Dendritic cell treated with granulocyte-macrophage colony-stimulating factor and Interleukin-4, amounts not matched to agents 40 ng/mL and 50 ng/mL, for 4 days (primary cell): ENCODE measurements around the gene HEATR3.
A peak's percentile ranks its signal among the peaks of the same experiment; 100 is the strongest.

Experiments used
- H3K27ac Mint-ChIP-seq: one replicate; pipeline ENCODE4 v1.8.0; 2022; ENCODE audit warnings: mild to moderate bottlenecking, mixed read lengths
- H3K27me3 Mint-ChIP-seq: one replicate; pipeline ENCODE4 v1.8.0; 2022; ENCODE audit warnings: mild to moderate bottlenecking, mixed read lengths
- H3K36me3 Mint-ChIP-seq: one replicate; pipeline ENCODE4 v1.8.0; 2022; ENCODE audit warnings: low read depth, mixed read lengths
- H3K4me1 Mint-ChIP-seq: one replicate; pipeline ENCODE4 v1.8.0; 2022; ENCODE audit warnings: low read depth, mixed read lengths
- H3K4me3 Mint-ChIP-seq: one replicate; pipeline ENCODE4 v1.8.0; 2022; ENCODE audit warnings: mild to moderate bottlenecking, moderate library complexity, mixed read lengths
- H3K9me3 Mint-ChIP-seq: one replicate; pipeline ENCODE4 v1.8.0; 2022; ENCODE audit warnings: mixed read lengths
- intact Hi-C: fragments of 100-400 bp; cut with micrococcal nuclease; formaldehyde crosslinking; loops from one replicate; pipeline ENCODE4 v1.15.0; 2022

Gene HEATR3

DNA sequence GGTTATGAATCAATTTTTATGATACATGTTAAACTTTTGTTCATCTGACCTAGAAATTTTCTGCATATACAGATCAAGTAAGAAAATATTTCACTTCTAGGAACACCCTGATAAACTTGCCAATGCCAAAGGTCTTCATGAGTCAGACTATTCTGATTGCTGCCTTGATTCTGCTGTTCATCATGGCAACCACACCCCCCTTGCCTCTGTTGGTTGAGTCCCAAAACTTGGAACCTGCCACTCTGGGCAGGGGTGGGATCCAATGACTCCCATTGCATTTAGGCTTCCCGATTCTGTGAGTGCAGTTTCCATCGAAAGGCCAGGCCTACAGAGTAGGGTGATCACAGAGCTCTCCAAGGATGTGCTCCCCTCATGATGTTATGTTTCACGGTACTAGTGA, 71.5 kb downstream of the HEATR3 start:
- H3K27ac Mint-ChIP-seq, result no peak overlapping the region
- intact Hi-C loops, result no loop called here
- no peaks in the 10 kb centered on the region for H3K9me3 Mint-ChIP-seq
- no peak overlapping the region for H3K4me3 Mint-ChIP-seq
- H3K4me1 Mint-ChIP-seq, result no peaks in the 10 kb centered on the region
- no peaks in the 10 kb centered on the region for H3K27me3 Mint-ChIP-seq
- no peaks in the 10 kb centered on the region for H3K36me3 Mint-ChIP-seq

DNA sequence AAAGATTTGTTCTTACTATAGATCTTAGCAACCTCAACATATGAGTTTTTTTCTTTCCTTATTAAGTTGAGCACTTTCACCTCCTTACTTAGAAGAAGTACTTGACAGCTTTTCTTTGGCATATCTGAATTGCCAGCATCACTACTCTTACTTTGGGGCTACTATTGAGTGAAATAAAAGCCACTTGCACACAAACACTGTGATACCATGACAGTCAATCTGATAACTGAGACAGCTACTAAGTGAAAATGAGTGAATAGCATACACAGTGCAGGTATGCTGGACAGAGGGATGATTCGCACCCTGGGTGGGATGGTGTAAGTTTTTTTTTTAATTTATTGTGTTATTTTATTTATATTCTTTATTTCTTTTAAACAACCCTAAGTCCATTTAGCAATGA, 73.8 kb downstream of the HEATR3 start:
- Mint-ChIP-seq H3K4me3 (no peak overlapping the region), H3K4me1 (no peaks in the 10 kb centered on the region)

DNA sequence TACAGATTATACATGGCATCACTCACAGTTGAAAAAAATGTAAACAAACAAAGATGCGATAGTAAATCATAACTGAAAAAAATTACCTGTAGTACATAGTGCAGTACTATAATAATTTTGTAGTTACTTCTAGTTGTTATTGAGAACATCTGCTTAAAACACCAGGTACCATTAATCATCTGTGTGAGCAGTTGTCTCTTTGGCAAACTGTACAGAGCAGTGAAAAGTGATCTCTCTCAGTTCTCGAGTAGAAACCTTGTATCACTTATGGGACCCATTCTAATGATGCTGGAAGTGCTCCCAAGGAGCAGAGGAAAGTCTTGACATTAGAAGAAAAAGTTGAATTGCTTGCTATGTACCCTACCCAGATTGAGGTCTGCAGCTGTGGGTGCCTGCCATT, 78.4 kb downstream of the HEATR3 start:
- Mint-ChIP-seq H3K27me3 (no peaks in the 10 kb centered on the region), H3K4me3 (no peak overlapping the region), H3K27ac (no peak overlapping the region), H3K36me3 (no peaks in the 10 kb centered on the region), H3K9me3 (no peaks in the 10 kb centered on the region), H3K4me1 (peaks cover 5% of the 10 kb centered on the region)
- intact Hi-C loops, result no loop called here

More for the DNA sequence above, 73.8 kb downstream of the HEATR3 start:
- Mint-ChIP-seq H3K27ac (no peak overlapping the region), H3K36me3 (no peaks in the 10 kb centered on the region), H3K9me3 (no peaks in the 10 kb centered on the region), H3K27me3 (no peaks in the 10 kb centered on the region)
- intact Hi-C loops, result no loop called here

DNA sequence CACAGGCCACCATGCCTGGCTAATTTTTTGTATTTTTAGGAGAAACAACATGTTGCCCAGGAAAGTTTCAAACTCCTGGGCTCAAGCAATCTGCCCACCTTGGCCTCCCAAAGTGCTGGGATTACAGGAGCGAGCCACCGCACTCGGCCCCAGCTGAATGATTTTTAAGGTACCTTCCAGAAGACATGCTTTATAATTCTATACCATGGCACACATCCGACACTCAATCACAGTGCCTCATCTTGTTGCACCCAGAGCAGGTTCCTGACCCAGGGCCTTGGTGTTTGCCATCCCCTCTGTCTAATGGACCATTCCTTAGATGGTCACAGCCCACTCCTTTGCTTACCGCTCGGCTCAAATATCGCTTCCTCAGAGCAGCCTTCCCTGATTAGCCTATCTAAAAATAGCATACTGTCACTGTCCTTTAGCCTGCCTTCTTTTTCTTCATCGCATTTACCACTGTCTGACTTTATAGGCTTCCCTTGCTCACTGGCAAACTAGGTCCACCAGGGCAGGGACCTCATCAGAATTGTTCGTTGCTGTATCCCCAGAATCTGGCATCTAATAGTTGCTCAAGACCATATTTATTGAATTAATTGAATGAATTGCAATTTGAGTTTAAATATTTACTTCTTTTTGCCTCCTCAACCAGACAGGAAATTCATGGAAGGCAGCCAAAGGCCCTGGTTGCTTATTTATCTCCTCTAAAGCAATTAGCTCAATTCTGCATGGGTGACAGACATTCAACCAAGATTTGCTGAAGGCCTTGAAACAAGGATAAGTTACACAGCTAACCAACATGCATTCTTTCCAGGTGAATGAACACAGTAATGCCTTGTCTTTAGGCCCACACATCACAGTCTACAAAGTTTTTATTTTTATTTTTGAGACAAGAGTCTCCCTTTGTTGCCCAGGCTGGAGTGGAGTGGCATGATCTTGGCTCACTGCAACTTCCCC, 81.0 kb downstream of the HEATR3 start:
- Mint-ChIP-seq H3K4me1 (peaks cover 5% of the 10 kb centered on the region), H3K4me3 (no peak overlapping the region), H3K27me3 (no peaks in the 10 kb centered on the region), H3K27ac (no peak overlapping the region), H3K9me3 (no peaks in the 10 kb centered on the region), H3K36me3 (no peaks in the 10 kb centered on the region)
- intact Hi-C loops, result no loop called here

DNA sequence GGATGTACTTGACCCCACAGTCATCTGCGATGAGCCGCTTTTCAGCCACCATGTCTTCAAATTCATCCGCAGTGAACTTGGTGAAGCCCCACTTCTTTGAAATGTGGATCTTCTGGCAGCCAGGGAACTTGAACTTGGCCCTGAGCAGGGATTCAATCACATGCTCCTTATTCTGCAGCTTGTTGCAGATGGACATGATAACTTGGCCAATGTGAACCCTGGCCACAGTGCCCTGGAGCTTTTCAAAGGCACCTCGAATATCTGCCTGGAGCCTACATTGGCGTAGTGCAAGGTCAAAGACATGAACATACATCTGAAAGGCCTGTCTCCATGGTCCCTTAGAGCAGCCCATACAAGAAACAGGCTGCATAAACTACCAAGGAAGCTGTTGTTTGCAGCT, 85.6 kb downstream of the HEATR3 start:
- intact Hi-C loops, result loop anchor here (10.0 kb wide), 1 partner anchor 213 kb away; the partner anchor contains the start of gene BRD7
- Mint-ChIP-seq H3K4me3 (no peak overlapping the region), H3K27me3 (no peaks in the 10 kb centered on the region), H3K4me1 (peaks cover 27% of the 10 kb centered on the region), H3K9me3 (no peaks in the 10 kb centered on the region), H3K36me3 (peaks cover 25% of the 10 kb centered on the region), H3K27ac (no peak overlapping the region)

DNA sequence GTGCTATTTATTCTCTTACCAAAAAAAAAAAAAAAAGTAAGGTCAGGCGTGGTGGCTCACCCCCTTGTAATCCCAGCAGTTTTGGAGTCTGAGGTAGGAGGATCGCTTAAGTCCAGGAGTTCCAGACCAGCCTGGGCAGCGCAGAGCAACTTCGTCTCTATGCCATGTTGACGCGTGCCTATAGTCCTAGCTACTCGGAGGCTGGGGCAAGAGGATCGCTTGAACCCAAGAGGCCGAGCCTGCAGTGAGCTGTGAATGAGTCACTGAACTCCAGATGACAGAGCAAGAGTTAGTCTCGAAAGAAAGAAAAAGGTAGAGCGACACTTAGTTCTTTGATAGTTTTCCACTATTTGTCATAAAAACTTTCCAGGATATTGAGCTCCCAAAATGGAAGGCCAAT, 86.0 kb downstream of the HEATR3 start:
- Mint-ChIP-seq H3K9me3 (no peaks in the 10 kb centered on the region), H3K27me3 (no peaks in the 10 kb centered on the region), H3K4me3 (no peak overlapping the region), H3K36me3 (peaks cover 25% of the 10 kb centered on the region), H3K27ac (peak overlapping the region; percentile 91), H3K4me1 (peaks cover 29% of the 10 kb centered on the region)
- intact Hi-C loops, result loop anchor here (1.0 to 10.0 kb wide), 3 partner anchors 86 to 213 kb away; partner anchors contain the start of genes BRD7 and HEATR3

DNA sequence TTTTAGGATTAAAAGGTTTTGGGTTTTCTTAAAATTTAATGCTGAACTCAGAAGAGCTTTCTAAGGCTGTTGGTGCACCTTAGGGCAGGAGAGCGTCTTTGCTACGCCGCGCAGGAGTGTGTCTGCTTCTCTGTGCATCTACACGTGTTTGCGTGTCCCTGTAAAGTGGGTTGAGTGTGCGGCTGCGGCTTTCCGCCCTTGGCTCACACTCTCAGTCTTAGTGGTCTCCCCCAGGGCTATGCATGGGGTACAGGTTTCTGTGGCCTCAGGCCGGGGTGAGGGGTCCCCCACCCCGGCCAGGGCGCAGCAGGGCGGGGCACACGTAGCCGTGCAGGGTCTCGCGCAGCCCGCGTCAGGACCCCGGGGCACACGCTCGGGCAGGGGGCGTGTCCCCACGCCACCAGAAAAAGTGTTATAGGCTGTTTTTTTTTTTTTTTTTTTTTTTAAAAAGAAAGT, 86.6 kb downstream of the HEATR3 start:
- no peaks in the 10 kb centered on the region for H3K27me3 Mint-ChIP-seq

DNA sequence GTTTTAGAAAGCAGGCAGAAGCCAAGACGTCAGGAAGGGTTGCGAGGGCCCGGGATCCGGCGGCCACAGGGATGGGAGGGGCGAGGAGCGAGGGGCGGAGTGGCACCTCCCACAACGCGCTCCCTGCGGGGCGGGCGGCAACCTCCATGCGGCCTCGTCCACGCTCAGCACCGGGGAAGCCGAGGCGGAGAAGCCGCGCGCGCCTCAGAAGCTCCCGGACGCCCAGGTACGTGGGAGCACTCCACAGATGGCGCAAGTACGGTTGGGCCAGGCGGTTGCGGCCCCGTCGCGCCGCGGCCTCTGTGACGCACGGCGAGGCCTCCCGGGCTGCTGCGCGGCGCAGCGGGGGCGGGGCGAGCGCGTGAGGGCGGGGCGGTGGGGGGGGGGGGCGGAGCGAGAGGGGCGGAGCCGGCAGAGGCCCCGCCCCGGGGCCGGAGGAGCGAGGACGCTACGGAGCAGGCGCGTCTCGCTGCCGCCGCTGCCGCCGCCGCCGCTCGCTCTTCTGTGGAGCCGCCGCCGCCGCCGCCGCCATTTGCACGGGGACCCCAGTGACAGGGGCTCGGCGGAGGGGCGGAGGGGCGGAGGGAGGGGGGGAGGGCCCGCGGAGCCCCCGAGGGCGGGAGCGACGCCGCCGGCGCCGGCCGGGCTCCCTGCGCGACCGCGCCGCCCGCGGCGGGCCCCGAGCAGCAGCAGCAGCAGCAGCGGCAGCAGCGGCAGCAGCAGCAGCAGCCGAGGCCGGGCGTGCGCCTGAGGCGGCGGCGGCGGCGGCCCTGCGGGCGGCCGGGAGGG, 87.2 kb downstream of the HEATR3 start, which contains the start of gene TENT4B:
Gene TENT4B (plus strand): TSS at position 500 of the 789 bp plus-strand sequence. CDS start 316 bp downstream, outside the sequence.
- peak within 1 kb of the TSS; percentile 91 for H3K27ac Mint-ChIP-seq
- peaks cover 33% of the 10 kb centered on the region for H3K4me1 Mint-ChIP-seq
- H3K9me3 Mint-ChIP-seq, result no peaks in the 10 kb centered on the region
- H3K4me3 Mint-ChIP-seq, result peak within 1 kb of the TSS; percentile 93
- no peaks in the 10 kb centered on the region for H3K27me3 Mint-ChIP-seq
- H3K36me3 Mint-ChIP-seq, result peaks cover 25% of the 10 kb centered on the region
- intact Hi-C loops, result loop anchor here (1.0 to 10.0 kb wide), 3 partner anchors 88 to 212 kb away; partner anchors contain the start of genes BRD7 and HEATR3

More for the DNA sequence above, 86.6 kb downstream of the HEATR3 start:
- Mint-ChIP-seq H3K36me3 (peaks cover 25% of the 10 kb centered on the region), H3K9me3 (no peaks in the 10 kb centered on the region), H3K4me1 (peaks cover 33% of the 10 kb centered on the region), H3K4me3 (peak overlapping the region; percentile 81), H3K27ac (peak overlapping the region; percentile 91)
- intact Hi-C loops, result loop anchor here (1.0 to 10.0 kb wide), 3 partner anchors 87 to 212 kb away; partner anchors contain the start of genes BRD7 and HEATR3

DNA sequence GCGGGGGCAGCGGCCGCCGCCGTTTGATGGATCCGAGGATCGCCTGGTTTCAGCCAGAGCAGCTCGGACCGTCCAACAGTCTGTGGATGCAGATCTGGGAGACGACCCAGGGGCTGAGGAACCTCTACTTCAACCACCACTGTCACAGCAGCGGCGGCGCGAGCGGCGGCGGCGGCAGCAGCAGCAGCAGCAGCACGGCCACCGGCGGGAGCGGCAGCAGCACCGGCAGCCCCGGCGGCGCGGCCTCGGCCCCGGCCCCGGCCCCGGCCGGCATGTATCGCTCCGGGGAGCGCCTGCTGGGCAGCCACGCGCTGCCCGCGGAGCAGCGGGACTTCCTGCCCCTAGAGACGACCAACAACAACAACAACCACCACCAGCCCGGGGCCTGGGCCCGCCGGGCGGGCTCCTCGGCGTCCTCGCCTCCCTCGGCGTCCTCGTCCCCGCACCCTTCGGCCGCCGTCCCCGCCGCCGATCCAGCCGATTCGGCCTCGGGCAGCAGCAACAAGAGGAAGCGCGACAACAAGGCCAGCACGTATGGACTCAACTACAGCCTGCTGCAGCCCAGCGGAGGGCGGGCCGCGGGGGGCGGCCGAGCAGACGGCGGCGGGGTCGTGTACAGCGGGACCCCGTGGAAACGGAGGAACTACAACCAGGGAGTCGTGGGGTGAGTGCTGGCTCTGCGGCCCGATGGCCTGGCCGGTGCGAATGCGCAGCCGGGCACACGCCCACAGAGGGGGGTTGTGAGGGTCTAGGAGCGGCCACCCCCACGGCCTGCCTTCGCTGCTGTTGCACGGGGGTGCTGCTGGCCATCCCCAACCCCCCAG, 88.0 kb downstream of the HEATR3 start:
- peaks cover 25% of the 10 kb centered on the region for H3K36me3 Mint-ChIP-seq
- H3K4me3 Mint-ChIP-seq, result peak overlapping the region; percentile 93
- peak overlapping the region; percentile 80 for H3K27ac Mint-ChIP-seq
- H3K4me1 Mint-ChIP-seq, result peaks cover 38% of the 10 kb centered on the region
- no peaks in the 10 kb centered on the region for H3K27me3 Mint-ChIP-seq
- intact Hi-C loops, result loop anchor here (2.0 to 10.0 kb wide), 2 partner anchors 115 to 211 kb away; partner anchors contain the start of gene BRD7
- no peaks in the 10 kb centered on the region for H3K9me3 Mint-ChIP-seq

DNA sequence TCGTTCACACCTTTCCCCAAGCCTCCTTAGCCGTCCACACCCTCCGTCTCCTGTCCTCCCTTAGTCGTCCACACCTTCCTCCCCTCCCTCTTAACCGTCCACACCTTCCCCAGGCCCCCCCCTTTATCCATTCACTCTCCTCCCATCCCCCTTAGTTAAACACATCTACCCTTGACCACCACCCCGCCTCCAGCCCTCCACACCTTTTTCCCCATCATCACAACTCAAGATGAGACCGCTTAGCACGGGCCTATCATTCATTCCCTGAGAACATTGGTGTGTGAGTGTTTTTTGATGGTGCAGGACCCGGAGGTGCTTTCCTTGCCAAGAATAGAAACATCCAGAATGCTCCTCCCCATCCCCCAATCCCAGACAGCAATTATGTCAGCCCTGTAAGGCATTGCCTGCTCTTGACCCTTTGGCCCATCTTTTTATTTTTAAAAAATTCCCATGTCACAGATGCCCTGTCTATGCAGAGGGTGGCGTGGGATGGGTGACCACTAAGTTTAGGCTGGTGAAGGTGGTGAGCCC, 88.7 kb downstream of the HEATR3 start:
- H3K4me1 Mint-ChIP-seq, result peaks cover 44% of the 10 kb centered on the region
- no peaks in the 10 kb centered on the region for H3K9me3 Mint-ChIP-seq
- intact Hi-C loops, result loop anchor here (10.0 kb wide), 1 partner anchor 210 kb away; the partner anchor contains the start of gene BRD7
- H3K27ac Mint-ChIP-seq, result peak overlapping the region; percentile 80
- no peaks in the 10 kb centered on the region for H3K27me3 Mint-ChIP-seq
- H3K36me3 Mint-ChIP-seq, result peaks cover 25% of the 10 kb centered on the region
- peak overlapping the region; percentile 93 for H3K4me3 Mint-ChIP-seq

DNA sequence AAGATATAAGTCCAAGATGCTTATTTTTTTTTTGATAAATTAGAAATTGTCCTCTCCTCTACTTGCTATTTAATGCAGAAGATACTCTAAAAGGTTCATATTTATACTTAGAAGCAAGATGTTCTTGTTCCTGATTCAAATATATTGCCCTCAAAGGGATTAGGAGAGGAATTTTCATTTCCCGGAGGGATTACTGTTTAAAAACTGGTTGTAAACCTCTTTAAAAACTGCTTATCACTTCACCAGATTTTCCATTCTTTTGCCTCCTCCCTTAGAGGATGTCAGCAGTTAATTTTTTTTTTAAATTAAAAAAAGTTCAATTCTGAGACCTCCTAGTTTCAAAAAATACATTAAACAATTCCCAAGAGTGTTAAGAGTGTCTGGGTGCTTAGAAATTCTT, 90.2 kb downstream of the HEATR3 start:
- intact Hi-C loops, result loop anchor here (10.0 kb wide), 1 partner anchor 209 kb away; the partner anchor contains the start of gene BRD7
- H3K36me3 Mint-ChIP-seq, result peaks cover 33% of the 10 kb centered on the region
- H3K9me3 Mint-ChIP-seq, result no peaks in the 10 kb centered on the region
- no peak overlapping the region for H3K27ac Mint-ChIP-seq
- no peak overlapping the region for H3K4me3 Mint-ChIP-seq
- H3K27me3 Mint-ChIP-seq, result no peaks in the 10 kb centered on the region
- H3K4me1 Mint-ChIP-seq, result peaks cover 44% of the 10 kb centered on the region
